HepG2 (cell line): ENCODE data around the gene PACRGL. TPM values are rescaled to one million over a fixed set of nuclear protein-coding genes. Genes with fewer than 3 reads are reported as not detected.

Experiments used
- ATAC-seq: fragments of 200-7000 bp; cut with Tn5 transposase; 3 replicates; pipeline ENCODE4 v1.9.1; 2020; ENCODE audit warnings: mild to moderate bottlenecking, moderate library complexity
- BruUV-seq: library from RNA; stranded (reverse); fragments of 400-500 nt; replicated peaks from 2 replicates; lab custom pipeline; 2021; lab: Mats Ljungman, UMichigan
- CTCF ChIA-PET: fragments of 300-600 bp; formaldehyde crosslinking; extraction: SDS; loops from one replicate; lab custom pipeline; 2021; ENCODE audit warnings: low total read pairs, inconsistent platforms, low intra/inter-chr PET ratio; lab: Yijun Ruan, JAX
- POLR2A ChIA-PET: fragments of 350-600 bp; sonication (Branson Sonifier 250); formaldehyde crosslinking; loops from one replicate; lab custom pipeline; 2020; ENCODE audit warnings: antibody characterized with exemption, inconsistent platforms; lab: Yijun Ruan, JAX
- DNase-seq: peaks from one replicate; pipeline ENCODE4 v3.0.0-alpha.2; 2015; ENCODE audit warnings: low spot score
- FAIRE-seq: peaks from 3 replicates; lab custom pipeline; 2011; peaks lifted over from hg19 to GRCh38; lab: Jason Lieb, UNC
- H2AFZ ChIP-seq: one replicate; pipeline ENCODE4 v1.6.1; 2011; ENCODE audit warnings: low read length, inconsistent platforms
- H3K27ac ChIP-seq: fragments of 300-600 bp; 3 replicates; pipeline ENCODE4 v1.8.0; 2011; ENCODE audit warnings: mixed run types, mild to moderate bottlenecking, mixed read lengths, low read length, inconsistent platforms; ENCODE audit not compliant: insufficient read depth; ENCODE audit errors: extremely low read length
- H3K27me3 ChIP-seq, 2 experiments: fragments of 200-600 bp in 1 of 2; 2 replicates in 1 of 2; 3 replicates in 1 of 2; pipeline versions ENCODE4 v1.6.0 to v1.8.0; 2011; ENCODE audit warnings: low read length in 2 of 2, mild to moderate bottlenecking in 2 of 2, moderate library complexity in 2 of 2, inconsistent platforms in 1 of 2; ENCODE audit not compliant: insufficient read depth in 2 of 2, control insufficient read depth in 1 of 2
- H3K36me3 ChIP-seq, 2 experiments: fragments of 200-600 bp in 1 of 2; replicated peaks in 1 of 2; 2 replicates in 1 of 2; 3 replicates in 1 of 2; pipeline versions ENCODE4 v1.5.1 to v1.8.0; 2011; ENCODE audit warnings: low read length in 2 of 2, inconsistent platforms in 1 of 2; ENCODE audit not compliant: insufficient read depth in 2 of 2, control insufficient read depth in 1 of 2
- H3K4me1 ChIP-seq: 2 replicates; pipeline ENCODE4 v1.5.1; 2012; ENCODE audit warnings: low read length, inconsistent platforms; ENCODE audit not compliant: insufficient read depth
- H3K4me2 ChIP-seq: 2 replicates; pipeline ENCODE4 v1.6.0; 2011; ENCODE audit warnings: low read depth, low read length, inconsistent platforms
- H3K4me3 ChIP-seq, 3 experiments: fragments of 200-600 bp in 1 of 3; sonication (generic), shearing (Covaris generic) in 1 of 3; replicated peaks in 1 of 3; 2 replicates each; pipeline ENCODE4 v1.5.1; 2011 to 2016; ENCODE audit warnings: low read length in 3 of 3, inconsistent platforms in 2 of 3, low read depth in 2 of 3, mild to moderate bottlenecking in 2 of 3, control low read depth in 1 of 3, mixed read lengths in 1 of 3; ENCODE audit not compliant: insufficient read depth in 1 of 3
- H3K79me2 ChIP-seq: one replicate; pipeline ENCODE4 v1.6.1; 2011; ENCODE audit warnings: low read length, inconsistent platforms; ENCODE audit not compliant: insufficient read depth
- H3K9ac ChIP-seq: 2 replicates; pipeline ENCODE4 v1.6.0; 2011; ENCODE audit warnings: mild to moderate bottlenecking, low read depth, low read length, inconsistent platforms; ENCODE audit not compliant: insufficient read depth
- H3K9me3 ChIP-seq: 2 replicates; pipeline ENCODE4 v1.5.1; 2012; ENCODE audit warnings: mild to moderate bottlenecking, low read length
- H4K20me1 ChIP-seq: 2 replicates; pipeline ENCODE4 v1.6.0; 2011; ENCODE audit warnings: inconsistent platforms, mild to moderate bottlenecking, low read length, moderate library complexity; ENCODE audit not compliant: insufficient read depth
- AHR ChIP-seq: IDR thresholded peaks from 2 replicates; pipeline ENCODE4 v1.6.1; 2018; ENCODE audit warnings: missing genetic modification reagents, missing compliant biosample characterization
- CENPX ChIP-seq: sonication (generic); formaldehyde crosslinking; IDR thresholded peaks from 2 replicates; pipeline ENCODE4 v1.9.0; 2021; ENCODE audit warnings: mild to moderate bottlenecking, missing genetic modification reagents, moderate library complexity
- DNMT3B ChIP-seq: conservative IDR thresholded peaks from 2 replicates; pipeline ENCODE4 v1.6.1; 2016; ENCODE audit warnings: missing biosample characterization, control low read depth
- SIX1 ChIP-seq: sonication (generic); formaldehyde crosslinking; IDR thresholded peaks from 2 replicates; pipeline ENCODE4 v1.4.0; 2020; ENCODE audit warnings: missing genetic modification reagents, borderline replicate concordance
- TBL1XR1 ChIP-seq: fragments of 150-350 bp; IDR thresholded peaks from 2 replicates; pipeline ENCODE4 v1.6.1; 2014; ENCODE audit warnings: borderline replicate concordance, low read length; ENCODE audit not compliant: partially characterized antibody
- ZNF318 ChIP-seq: sonication (generic); formaldehyde crosslinking; IDR thresholded peaks from 2 replicates; pipeline ENCODE4 v1.4.0; 2020; ENCODE audit warnings: mild to moderate bottlenecking, missing genetic modification reagents
- WGBS: methylation state at CpG from one replicate; pipeline ENCODE4 v1.1.6; 2017; ENCODE audit warnings: low lambda C conversion rate; 5-methylcytosine and 5-hydroxymethylcytosine counted together
- in situ Hi-C: cut with HindIII; loops from 2 replicates; pipeline ENCODE4 v1.10.0; 2017; ENCODE audit warnings: low pct_unique_long_range_greater_than_20kb; ENCODE audit not compliant: extremely low pct_ligation_motif_present
- intact Hi-C: fragments of 100-400 bp; cut with micrococcal nuclease; formaldehyde crosslinking; loops from one replicate; pipeline ENCODE4 v1.10.0; 2022; ENCODE audit not compliant: unreplicated experiment
- polyA plus RNA-seq, 8 experiments: library from polyadenylated mRNA; depleted of rRNA in 3 of 8; stranded (reverse) in 7 of 8; unstranded in 1 of 8; fragments of >200 nt; fragmentation: Illumina TruSeq in 4 of 8; extraction: Trizol in 4 of 8; gene quantifications; 2 replicates each; pipeline versions ENCODE4 v1.2.1 to v1.2.3, GENCODE V29; 2011 to 2016; ENCODE audit warnings: low read depth in 4 of 8, missing spikeins in 1 of 8, mixed read lengths in 1 of 8; ENCODE audit not compliant: insufficient read depth in 1 of 8
- total RNA-seq, 5 experiments: library from RNA; depleted of rRNA; stranded (reverse); fragments of >200 nt; fragmentation: Illumina TruSeq; extraction: Trizol; gene quantifications; 2 replicates each; pipeline ENCODE4 v1.2.3, GENCODE V29; 2016; ENCODE audit warnings: low read depth in 1 of 5
- TF ChIP-seq, protein P1 (sequence below): sonication (generic); formaldehyde crosslinking; IDR thresholded peaks from 2 replicates; pipeline ENCODE4 v1.9.0; 2021; ENCODE audit warnings: missing genetic modification reagents, mild to moderate bottlenecking, borderline replicate concordance

Gene PACRGL
- total and polyA plus RNA-seq, 2 of the 13 experiments (the other 11 are each of a cell fraction or from before 2014, with no cell fraction given) = 5.8 to 15.1 TPM

- no peaks in the 10 kb centered on the region for H3K36me3 ChIP-seq
- no peak for TF ChIP-seq DNMT3B (CRISPR knock-in tag)
- TF ChIP-seq, protein P1, sequence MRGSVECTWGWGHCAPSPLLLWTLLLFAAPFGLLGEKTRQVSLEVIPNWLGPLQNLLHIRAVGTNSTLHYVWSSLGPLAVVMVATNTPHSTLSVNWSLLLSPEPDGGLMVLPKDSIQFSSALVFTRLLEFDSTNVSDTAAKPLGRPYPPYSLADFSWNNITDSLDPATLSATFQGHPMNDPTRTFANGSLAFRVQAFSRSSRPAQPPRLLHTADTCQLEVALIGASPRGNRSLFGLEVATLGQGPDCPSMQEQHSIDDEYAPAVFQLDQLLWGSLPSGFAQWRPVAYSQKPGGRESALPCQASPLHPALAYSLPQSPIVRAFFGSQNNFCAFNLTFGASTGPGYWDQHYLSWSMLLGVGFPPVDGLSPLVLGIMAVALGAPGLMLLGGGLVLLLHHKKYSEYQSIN (CRISPR knock-in tag) = no peak
- no peak for TF ChIP-seq CENPX (CRISPR knock-in tag)
- no peak for TF ChIP-seq SIX1 (CRISPR knock-in tag)
- no peak for TF ChIP-seq TBL1XR1
- ATAC-seq = no peak
- BruUV-seq = no TSS peak
- no peak overlapping the region for H2AFZ ChIP-seq
- FAIRE-seq = no peak
- POLR2A ChIA-PET = no interaction called here
- no peak for DNase-seq
- H3K27ac ChIP-seq = no peak overlapping the region
- no peaks in the 10 kb centered on the region for H3K27me3 ChIP-seq
- no peak overlapping the region for H3K4me2 ChIP-seq
- in situ Hi-C loops = loop anchor here (10.0 to 25.0 kb wide), 2 partner anchors 368 to 1996 kb away; no protein-coding TSS in a partner anchor
- H3K9ac ChIP-seq = no peak overlapping the region
- intact Hi-C loops = loop anchor here (10.0 kb wide), 1 partner anchor 136 kb away; no protein-coding TSS in a partner anchor
- no peak overlapping the region for H3K4me3 ChIP-seq
- CTCF ChIA-PET = no interaction called here
- WGBS = 3% methylated on average over 1 of the region's 1 CpG
- no peaks in the 10 kb centered on the region for H3K79me2 ChIP-seq
- no peaks in the 10 kb centered on the region for H3K9me3 ChIP-seq
- H4K20me1 ChIP-seq = no peaks in the 10 kb centered on the region
- H3K4me1 ChIP-seq = no peaks in the 10 kb centered on the region
These were observed 19.5 kb upstream of the PACRGL start for GRCh38 chr4:20680736-20681135.

- ChIA-PET CTCF (no interaction called here), POLR2A (no interaction called here)
- in situ Hi-C loops (loop anchor here (10.0 to 25.0 kb wide), 2 partner anchors 369 to 1996 kb away; no protein-coding TSS in a partner anchor), intact Hi-C loops (loop anchor here (10.0 kb wide), 1 partner anchor 136 kb away; no protein-coding TSS in a partner anchor)
- TF ChIP-seq ZNF318 (no peak), AHR (CRISPR knock-in tag) (no peak)
- Histone ChIP-seq H3K36me3 (no peaks in the 10 kb centered on the region), H3K79me2 (no peaks in the 10 kb centered on the region), H3K4me1 (no peaks in the 10 kb centered on the region), H3K9me3 (no peaks in the 10 kb centered on the region), H4K20me1 (no peaks in the 10 kb centered on the region), H3K4me3 (no peak overlapping the region), H2AFZ (no peak overlapping the region), H3K4me2 (no peak overlapping the region), H3K9ac (no peak overlapping the region), H3K27ac (no peak overlapping the region), H3K27me3 (no peaks in the 10 kb centered on the region)
- no peak for DNase-seq
- no peak for FAIRE-seq
- no peak for ATAC-seq
- WGBS = 15% methylated on average over 1 of the region's 1 CpG
- BruUV-seq = no TSS peak
These were observed 19.0 kb upstream of the PACRGL start for GRCh38 chr4:20681271-20681670.
